GM12865 (cell line): ENCODE measurements around the gene CADPS2.

Experiments used
- DNase-seq: peaks from one replicate; pipeline ENCODE4 v3.0.0; 2010; ENCODE audit warnings: low read depth
- H3K4me3 ChIP-seq: 2 replicates; pipeline ENCODE4 v1.5.1; 2011; ENCODE audit warnings: mild to moderate bottlenecking, low read depth, low read length, control low read depth
- TF ChIP-seq, protein P1 (sequence below): IDR thresholded peaks from 2 replicates; pipeline ENCODE4 v1.5.1; 2011; ENCODE audit warnings: low read length, control low read depth, low read depth, inconsistent platforms; ENCODE audit not compliant: insufficient read depth; ENCODE audit errors: missing control alignments

Gene CADPS2

DNA sequence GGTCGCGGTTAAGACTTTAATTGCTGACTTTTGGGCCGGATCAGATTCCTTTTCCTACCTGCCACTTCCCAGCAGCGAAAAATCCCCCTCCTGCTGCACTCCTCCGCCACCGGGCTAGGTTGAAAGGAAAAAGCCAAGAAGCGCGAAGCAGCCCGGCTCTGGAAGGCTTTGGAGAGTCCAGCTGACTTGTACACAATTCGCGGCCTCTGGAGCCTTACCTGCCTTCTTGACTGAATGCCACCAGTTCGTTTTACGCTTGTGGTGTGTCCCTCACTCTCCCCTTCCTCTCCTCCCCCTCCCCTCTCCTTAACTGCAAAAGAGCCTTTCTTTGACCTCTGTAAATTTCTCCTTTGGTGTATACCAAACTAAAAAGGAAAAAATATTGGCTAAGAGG, 579.0 kb downstream of the CADPS2 start:
- no peak for DNase-seq
- H3K4me3 ChIP-seq = no peak overlapping the region
- TF ChIP-seq, protein P1, sequence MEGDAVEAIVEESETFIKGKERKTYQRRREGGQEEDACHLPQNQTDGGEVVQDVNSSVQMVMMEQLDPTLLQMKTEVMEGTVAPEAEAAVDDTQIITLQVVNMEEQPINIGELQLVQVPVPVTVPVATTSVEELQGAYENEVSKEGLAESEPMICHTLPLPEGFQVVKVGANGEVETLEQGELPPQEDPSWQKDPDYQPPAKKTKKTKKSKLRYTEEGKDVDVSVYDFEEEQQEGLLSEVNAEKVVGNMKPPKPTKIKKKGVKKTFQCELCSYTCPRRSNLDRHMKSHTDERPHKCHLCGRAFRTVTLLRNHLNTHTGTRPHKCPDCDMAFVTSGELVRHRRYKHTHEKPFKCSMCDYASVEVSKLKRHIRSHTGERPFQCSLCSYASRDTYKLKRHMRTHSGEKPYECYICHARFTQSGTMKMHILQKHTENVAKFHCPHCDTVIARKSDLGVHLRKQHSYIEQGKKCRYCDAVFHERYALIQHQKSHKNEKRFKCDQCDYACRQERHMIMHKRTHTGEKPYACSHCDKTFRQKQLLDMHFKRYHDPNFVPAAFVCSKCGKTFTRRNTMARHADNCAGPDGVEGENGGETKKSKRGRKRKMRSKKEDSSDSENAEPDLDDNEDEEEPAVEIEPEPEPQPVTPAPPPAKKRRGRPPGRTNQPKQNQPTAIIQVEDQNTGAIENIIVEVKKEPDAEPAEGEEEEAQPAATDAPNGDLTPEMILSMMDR = no peak

DNA sequence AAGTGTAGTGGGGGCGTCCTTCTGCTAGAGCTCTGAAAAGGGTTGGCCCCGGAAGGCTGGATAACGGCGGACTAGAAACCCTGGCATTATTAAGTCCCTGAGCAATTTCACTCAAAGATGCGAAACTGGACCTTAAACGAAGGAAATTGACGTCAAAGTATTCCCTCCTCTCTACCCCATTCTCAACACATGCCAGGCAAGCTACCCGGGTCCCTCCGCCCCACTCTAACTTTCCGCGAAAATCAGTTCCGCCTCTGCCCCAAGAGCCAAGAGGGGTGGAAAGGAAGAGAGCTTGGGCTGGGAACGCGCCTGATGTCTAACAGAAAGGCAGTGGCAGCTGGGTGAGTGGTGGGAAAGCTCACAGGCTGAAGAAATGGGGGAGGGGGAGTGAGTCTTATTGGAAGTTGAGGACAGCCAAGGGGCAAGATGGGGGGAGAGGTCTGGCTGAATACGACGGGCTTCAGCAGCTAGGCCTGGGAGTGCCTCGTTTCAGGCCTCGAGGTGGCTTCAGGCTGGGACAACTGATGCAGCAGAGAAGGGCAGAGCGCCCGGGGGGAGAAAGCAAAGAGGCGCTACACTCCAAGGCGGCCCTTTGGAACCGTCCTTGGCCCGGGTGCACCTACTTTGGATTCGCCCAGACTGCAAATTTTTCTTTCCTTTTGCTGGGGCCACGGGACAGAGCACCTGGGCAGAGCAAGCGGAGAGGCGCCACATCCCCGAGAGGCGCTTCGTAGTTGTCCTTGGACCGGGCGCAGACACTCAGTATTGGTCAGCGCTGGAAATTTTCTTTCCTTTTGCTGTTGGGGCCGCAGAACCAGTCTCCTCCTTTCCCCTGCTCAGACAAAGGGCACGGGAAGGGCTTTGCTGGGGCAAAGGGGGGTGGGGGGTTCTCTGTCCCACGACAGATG, 579.7 kb downstream of the CADPS2 start:
- TF ChIP-seq, protein P1 = no peak
- no peak for DNase-seq
- no peak overlapping the region for H3K4me3 ChIP-seq

DNA sequence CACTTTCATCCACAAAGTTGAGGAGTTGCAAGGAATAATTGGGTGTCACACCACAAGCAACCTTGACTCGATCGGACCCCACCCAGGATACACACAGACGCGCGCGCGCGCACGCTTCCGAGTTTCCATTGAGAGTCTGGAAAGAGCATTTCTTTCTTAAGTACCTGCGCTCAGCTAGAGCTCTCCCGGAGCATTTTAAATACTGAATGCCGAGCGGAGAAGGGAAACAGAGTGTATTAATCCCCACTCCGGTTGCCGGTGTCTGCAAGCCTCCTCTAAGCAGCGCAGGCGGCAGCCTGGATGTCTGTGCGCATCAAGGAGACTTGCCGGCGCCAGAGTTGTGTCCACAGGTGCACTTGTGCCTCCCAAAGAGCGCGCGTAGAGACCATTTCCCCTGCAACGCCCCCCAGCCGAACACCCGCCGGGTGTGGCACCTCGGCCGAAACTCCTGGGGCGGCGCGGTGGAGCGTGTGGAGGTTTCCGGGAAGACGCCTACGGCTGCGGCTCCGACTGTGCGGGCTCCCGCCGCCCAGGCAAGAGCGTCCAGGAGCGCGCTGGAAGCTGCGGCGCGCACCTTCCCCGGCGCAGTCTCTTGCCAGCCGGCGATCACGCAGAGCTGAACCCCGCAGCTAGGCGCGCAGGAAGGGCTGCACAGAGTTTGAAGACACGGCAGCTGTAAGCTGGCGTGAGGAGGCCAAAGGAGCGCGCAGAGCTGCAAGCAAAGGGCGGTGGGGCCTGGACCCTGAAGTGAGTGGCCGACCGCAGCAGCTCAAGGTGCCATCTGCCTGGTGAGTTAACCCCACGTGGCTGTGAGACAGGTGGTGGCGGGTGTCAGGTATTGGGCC, 580.6 kb downstream of the CADPS2 start:
- TF ChIP-seq, protein P1 = no peak
- no peak for DNase-seq
- H3K4me3 ChIP-seq = no peak overlapping the region

DNA sequence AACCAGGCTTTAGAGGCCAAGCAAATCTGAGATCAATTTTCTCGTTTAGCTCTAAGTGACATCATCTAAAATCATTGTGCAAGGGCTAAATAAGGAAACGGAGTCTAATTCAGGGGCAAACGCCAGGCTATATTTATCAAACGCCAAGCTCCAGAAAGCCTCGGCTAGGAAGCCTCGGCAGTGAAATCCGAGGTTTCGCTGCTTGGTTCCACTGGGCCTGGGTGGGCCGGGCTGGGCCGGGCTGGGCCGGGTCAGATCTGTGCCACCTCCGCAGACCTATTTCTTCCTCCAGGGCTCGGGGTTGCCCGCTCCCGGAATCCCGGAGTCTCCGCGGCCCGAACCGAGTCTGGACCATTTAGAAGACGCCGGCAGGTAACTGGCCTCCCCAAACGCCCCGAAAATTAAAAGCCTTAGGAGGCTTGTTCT, 581.3 kb downstream of the CADPS2 start:
- DNase-seq = no peak
- TF ChIP-seq, protein P1 = no peak
- no peak overlapping the region for H3K4me3 ChIP-seq

DNA sequence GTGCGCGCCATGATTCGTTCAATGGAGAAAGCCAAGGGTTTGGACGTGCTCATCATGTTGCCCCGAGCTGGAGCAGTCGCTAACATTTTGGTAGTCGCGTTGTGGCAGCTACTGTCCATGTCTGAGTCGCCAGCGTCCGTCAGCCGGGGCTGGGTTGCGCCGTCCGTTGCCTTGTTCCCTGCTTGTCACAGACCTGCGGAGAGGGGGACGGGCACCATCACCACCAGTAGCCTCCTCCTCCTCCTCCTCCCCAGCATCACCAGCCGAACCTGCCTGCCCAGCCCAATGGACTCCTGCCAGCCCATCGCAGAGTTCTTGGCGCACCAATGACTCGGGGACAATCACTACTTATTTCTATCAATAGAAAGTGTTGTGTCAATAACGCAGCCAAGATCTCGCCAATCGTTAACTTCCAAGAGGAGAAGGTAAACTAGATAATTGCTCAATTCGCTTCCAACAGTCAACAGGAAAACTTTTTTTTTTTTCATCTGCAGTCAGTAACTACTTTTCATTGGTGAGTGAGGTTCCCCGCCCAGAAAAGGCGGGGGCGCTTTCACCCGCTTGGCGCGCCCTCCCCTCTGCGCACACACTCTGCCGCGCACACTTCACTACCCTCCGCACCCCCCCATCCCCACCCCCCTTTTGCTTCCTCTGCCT, 581.8 kb downstream of the CADPS2 start, which contains the start of gene FEZF1:
TSS of gene FEZF1 (minus strand) at position 432 of the 657 bp plus-strand sequence. CDS start at position 119, 313 bp downstream.
- H3K4me3 ChIP-seq = no peak within 1 kb of the TSS
- no peak for DNase-seq
- TF ChIP-seq, protein P1 = no peak

DNA sequence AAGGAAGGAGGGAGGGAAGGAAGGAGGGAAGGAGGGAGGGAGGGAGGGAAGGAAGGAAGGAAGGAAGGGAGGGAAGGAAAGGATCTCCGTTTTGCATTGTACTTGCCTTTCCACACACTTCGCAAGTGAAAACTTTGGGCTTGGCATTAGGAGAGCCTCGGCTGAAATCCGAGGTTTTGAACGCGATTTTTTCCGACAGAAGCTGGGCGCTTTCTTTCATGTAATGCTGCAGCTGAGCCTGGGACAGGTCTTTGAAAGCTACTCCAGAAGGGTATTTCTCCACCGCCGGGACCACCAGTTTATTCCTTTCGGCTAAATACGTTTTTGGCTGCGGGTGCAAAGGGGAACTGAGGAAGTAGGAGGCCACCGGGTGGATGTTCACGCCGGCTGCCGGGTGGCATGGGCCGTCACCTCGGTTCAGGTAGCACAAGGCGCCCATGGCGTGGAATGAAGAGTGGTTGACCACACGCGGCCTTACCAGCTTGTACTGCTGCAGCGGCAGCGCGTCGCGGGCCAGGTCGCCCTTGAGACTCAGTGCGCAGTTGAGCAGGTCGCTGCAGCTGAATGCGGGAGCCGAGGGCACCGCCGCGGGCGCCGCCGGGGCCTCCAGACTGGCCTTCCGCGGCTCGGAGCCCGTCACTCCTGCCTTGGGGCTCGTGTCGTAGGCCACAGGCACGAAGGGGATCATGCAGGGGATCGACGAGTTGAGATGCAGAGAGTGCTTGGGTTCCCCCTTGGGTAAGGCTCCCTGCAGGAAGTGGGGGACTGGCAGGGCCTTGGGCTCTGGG, 582.5 kb downstream of the CADPS2 start:
- TF ChIP-seq, protein P1 = no peak
- no peak for DNase-seq
- no peak overlapping the region for H3K4me3 ChIP-seq
